Mucosa of descending colon (tissue), 3 donors: ENCODE measurements around the gene TMEM161B. TPM values are rescaled to one million over a fixed set of nuclear protein-coding genes. Genes with fewer than 3 reads are reported as not detected.
"Not testable (repeated sequence)": the region's sequence is repeated elsewhere in the genome, so short reads cannot be mapped to it uniquely, and the experiment has no call there.

ENCODE experiments used
- ATAC-seq: fragments of 200-7000 bp; cut with Tn5 transposase; one replicate; pipeline ENCODE4 v1.9.1; 2020; ENCODE audit warnings: mild to moderate bottlenecking, moderate library complexity
- DNase-seq, 3 donors: peaks; one replicate each; pipeline ENCODE4 v3.0.0-alpha.2; 2020
- H3K36me3 ChIP-seq: fragments of 200-600 bp; one replicate; pipeline ENCODE4 v1.8.0; 2021; ENCODE audit warnings: low read depth, mild to moderate bottlenecking
- H3K4me1 ChIP-seq: fragments of 200-600 bp; one replicate; pipeline ENCODE4 v1.8.0; 2021; ENCODE audit warnings: low read depth, mild to moderate bottlenecking
- H3K4me3 ChIP-seq: fragments of 200-600 bp; one replicate; pipeline ENCODE4 v1.8.0; 2021; ENCODE audit warnings: mild to moderate bottlenecking
- H3K9me3 ChIP-seq: fragments of 200-600 bp; one replicate; pipeline ENCODE4 v1.8.0; 2021; ENCODE audit warnings: mild to moderate bottlenecking
- CTCF ChIP-seq: fragments of 200-600 bp; IDR thresholded peaks from one replicate; pipeline ENCODE4 v1.8.0; 2022; ENCODE audit warnings: antibody characterized with exemption, mild to moderate bottlenecking
- intact Hi-C, 2 donors: fragments of 100-400 bp; cut with DNase I in 1 of 2; cut with micrococcal nuclease in 1 of 2; formaldehyde crosslinking; loops; one replicate each; pipeline versions ENCODE4 v1.11.0 to v1.11.1; 2022; cut with DNase I, micrococcal nuclease
- total RNA-seq, 3 donors: library from RNA; stranded (reverse); fragmentation: NEBNext Ultra II Directional in 2 of 3; extraction: Animal tissue kit (Norgen Biotek cat#: 25700) in 2 of 3; gene quantifications; one replicate each; pipeline versions ENCODE4 v1.2.1 to v1.2.4, GENCODE V29; 2021 to 2023
- donor health status: DM: no; HTN: no; CAD: no; lungs with moderate emphysema.
- donor health status: DM: no; HTN: no; CAD: no.
- donor health status: DM: no; HTN: yes; CAD: no.

The TMEM161B gene
- total RNA-seq, 3 donors from 2014 or later = 20.6 to 31.9 (median 27.8) TPM

GRCh38 chr5:88248743-88249540, 19.7 kb downstream of the TMEM161B start:
- no peak for DNase-seq
- Histone ChIP-seq H3K9me3 (no peaks in the 10 kb centered on the region), H3K4me3 (no peak overlapping the region), H3K36me3 (no peaks in the 10 kb centered on the region), H3K4me1 (peaks cover 6% of the 10 kb centered on the region)
- intact Hi-C loops = no loop called here
- TF ChIP-seq CTCF = no peak
- ATAC-seq = no peak

DNA sequence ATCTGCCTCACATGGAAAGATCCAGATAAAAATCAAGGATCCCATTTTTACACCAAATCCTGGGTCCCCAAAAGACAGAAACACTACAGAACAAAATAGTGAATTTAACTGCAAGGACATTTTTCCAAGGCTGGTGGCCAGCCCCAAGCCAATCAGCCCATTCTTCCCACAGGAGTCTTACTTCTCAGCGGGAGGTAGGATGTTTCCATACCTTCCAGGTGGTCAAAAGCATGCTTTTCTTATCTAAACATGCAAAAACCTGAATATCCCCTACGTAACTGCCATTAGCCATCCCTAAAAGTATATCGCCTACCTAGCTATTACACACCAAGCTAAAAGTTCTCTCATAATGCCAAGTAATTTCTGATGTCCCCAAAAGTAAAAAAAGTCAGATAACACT, 20.6 kb downstream of the TMEM161B start:
- intact Hi-C loops = no loop called here
- H3K9me3 ChIP-seq = no peaks in the 10 kb centered on the region
- no peak for ATAC-seq

GRCh38 chr5:88245893-88246244, 22.8 kb downstream of the TMEM161B start:
- H3K4me3 ChIP-seq = no peak overlapping the region
- no peak for DNase-seq
- no peaks in the 10 kb centered on the region for H3K9me3 ChIP-seq
- peaks cover 7% of the 10 kb centered on the region for H3K4me1 ChIP-seq
- intact Hi-C loops = no loop called here
- no peak for TF ChIP-seq CTCF
- no peaks in the 10 kb centered on the region for H3K36me3 ChIP-seq
- no peak for ATAC-seq

More for the DNA sequence above, 20.6 kb downstream of the TMEM161B start:
- Histone ChIP-seq H3K36me3 (no peaks in the 10 kb centered on the region), H3K4me1 (peaks cover 7% of the 10 kb centered on the region), H3K4me3 (no peak overlapping the region)
- no peak for DNase-seq
- TF ChIP-seq CTCF = no peak

- intact Hi-C loops = no loop called here
- no peaks in the 10 kb centered on the region for H3K9me3 ChIP-seq
- peaks cover 7% of the 10 kb centered on the region for H3K4me1 ChIP-seq
- ATAC-seq (no peak), DNase-seq (no peak)
- no peaks in the 10 kb centered on the region for H3K36me3 ChIP-seq
- no peak for TF ChIP-seq CTCF
- no peak overlapping the region for H3K4me3 ChIP-seq
Measured at GRCh38 chr5:88245241-88245892, 23.3 kb downstream of the TMEM161B start.

DNA sequence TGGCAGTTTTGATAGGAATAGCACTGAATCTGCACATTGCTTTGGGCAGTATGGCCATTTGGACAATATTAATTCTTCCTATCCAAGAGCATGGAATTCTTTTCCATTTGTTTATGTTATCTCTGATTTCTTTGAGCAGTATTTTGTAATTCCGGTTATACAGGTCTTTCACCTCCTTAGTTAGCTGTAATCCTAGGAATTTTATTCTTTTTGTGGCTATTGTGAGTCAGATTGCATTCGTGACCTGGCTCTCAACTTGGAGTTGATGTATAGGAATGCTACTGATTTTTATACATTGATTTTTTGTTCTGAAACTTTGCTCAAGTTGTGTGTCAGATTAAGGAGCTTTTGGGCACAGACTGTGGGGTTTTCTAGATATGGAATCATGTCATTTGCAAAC, 24.0 kb downstream of the TMEM161B start:
- no peak for ATAC-seq

DNA sequence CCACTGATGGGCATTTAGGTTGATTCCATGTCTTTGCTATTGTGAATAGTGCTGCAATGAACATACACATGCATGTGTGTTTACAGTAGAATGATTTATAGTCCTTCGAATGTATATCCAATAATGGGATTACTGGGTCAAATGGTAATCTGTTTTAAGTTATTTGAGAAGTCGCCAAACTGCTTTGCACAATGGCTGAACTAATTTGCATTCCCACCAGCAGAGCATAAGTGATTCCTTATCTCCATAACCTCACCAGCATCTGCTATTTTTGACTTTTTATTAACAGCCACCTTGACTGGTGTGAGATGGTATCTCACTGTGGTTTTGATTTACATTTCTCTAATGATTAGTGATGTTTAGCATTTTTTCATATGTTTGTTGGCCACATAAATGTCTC, 25.2 kb downstream of the TMEM161B start:
- H3K9me3 ChIP-seq, intact Hi-C loops, ATAC-seq, H3K36me3 ChIP-seq, H3K4me3 ChIP-seq, DNase-seq, H3K4me1 ChIP-seq: not testable (repeated sequence)

More for the DNA sequence above, 24.0 kb downstream of the TMEM161B start:
- no peak for TF ChIP-seq CTCF
- Histone ChIP-seq H3K4me1 (peaks cover 7% of the 10 kb centered on the region), H3K4me3 (no peak overlapping the region), H3K36me3 (no peaks in the 10 kb centered on the region), H3K9me3 (no peaks in the 10 kb centered on the region)
- DNase-seq = no peak
- intact Hi-C loops = no loop called here
